Measurements from ENCODE around the gene CACNA1D.

DNA sequence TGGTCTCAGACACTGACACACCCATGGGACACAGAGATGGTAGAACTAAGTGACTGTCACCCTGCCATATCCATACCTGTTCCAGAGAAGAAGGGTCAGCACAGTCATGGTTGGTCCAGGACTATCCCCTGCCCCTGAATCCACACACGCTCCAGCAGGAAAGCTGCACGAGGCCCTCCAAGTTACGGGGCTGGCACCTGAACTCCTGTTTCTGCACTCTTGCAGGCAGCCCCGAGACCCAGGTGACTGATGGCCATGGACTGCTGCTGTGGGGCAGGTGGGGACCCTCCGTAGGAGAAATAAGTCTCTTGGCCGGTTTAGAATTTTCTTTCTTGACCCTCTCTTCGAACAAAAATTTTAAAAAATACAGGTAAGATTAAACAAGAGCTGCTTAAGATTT is 321.2 kb downstream of the CACNA1D start:
- TF ChIP-seq, protein P1, sequence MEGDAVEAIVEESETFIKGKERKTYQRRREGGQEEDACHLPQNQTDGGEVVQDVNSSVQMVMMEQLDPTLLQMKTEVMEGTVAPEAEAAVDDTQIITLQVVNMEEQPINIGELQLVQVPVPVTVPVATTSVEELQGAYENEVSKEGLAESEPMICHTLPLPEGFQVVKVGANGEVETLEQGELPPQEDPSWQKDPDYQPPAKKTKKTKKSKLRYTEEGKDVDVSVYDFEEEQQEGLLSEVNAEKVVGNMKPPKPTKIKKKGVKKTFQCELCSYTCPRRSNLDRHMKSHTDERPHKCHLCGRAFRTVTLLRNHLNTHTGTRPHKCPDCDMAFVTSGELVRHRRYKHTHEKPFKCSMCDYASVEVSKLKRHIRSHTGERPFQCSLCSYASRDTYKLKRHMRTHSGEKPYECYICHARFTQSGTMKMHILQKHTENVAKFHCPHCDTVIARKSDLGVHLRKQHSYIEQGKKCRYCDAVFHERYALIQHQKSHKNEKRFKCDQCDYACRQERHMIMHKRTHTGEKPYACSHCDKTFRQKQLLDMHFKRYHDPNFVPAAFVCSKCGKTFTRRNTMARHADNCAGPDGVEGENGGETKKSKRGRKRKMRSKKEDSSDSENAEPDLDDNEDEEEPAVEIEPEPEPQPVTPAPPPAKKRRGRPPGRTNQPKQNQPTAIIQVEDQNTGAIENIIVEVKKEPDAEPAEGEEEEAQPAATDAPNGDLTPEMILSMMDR (IDR thresholded peaks at IDR 0.05): no peak
- no peak for TF ChIP-seq ZFX (IDR thresholded peaks at IDR 0.05; ENCODE audit: borderline replicate concordance)
